ENCODE results near the gene OR2V2. TPM values are rescaled to one million over a fixed set of nuclear protein-coding genes. Genes with fewer than 3 reads are reported as not detected.
A peak's percentile ranks its signal among the peaks of the same experiment; 100 is the strongest.
"Not testable (repeated sequence)": the region's sequence is repeated elsewhere in the genome, so short reads cannot be mapped to it uniquely, and the experiment has no call there.

OR2V2 gene, protein sequence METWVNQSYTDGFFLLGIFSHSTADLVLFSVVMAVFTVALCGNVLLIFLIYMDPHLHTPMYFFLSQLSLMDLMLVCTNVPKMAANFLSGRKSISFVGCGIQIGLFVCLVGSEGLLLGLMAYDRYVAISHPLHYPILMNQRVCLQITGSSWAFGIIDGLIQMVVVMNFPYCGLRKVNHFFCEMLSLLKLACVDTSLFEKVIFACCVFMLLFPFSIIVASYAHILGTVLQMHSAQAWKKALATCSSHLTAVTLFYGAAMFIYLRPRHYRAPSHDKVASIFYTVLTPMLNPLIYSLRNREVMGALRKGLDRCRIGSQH
- not detected in 2 replicates for total RNA-seq

DNA sequence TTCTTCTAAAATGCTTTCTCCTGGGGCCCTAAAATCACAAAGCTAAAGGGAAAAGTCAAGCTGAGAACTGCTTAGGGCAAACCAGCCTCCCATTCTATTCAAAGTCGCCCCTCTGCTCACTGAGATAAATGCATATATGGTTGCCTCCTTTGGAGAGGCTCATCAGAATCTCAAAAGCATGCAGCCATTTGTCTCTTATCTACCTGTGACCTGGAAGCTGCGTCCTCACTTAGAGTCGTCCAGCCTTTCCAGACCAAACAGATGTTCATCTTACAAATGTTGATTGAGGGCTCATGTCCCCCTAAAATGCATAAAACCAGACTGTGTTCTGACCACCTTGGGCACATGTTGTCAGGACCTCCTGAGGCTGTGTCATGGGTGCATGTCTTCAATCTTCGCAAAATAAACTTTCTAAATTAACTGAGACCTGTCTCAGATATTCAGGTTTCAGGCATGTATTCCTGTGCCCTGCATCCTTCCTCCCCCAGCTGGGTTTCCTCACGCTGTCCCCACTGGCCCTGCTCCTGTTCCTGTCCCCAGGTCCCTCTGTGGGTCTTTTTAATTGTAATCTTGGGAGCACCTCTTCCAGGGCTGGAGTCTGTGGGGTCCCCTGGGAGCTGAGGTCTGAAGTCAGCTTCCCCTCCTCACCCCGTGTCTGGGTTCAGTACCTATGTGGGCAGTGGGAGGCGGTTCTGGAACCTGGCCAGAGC is at the start of gene OR2V2:
OR2V2 (plus strand) TSS at position 660 of the 710 bp plus-strand sequence. CDS start 7,357 bp downstream, outside the sequence.
- H3K9me3 Mint-ChIP-seq; POLR2A ChIA-PET; H3K36me3 Mint-ChIP-seq (ENCODE audit: low read depth); ATAC-seq (ENCODE audit: low read depth); intact Hi-C loops (cut with micrococcal nuclease); H3K27ac Mint-ChIP-seq; DNase-seq; H3K4me1 Mint-ChIP-seq; H3K4me3 Mint-ChIP-seq; CTCF ChIA-PET: not testable (repeated sequence)
- H3K27me3 Mint-ChIP-seq: peaks cover 55% of the 10 kb centered on the region

DNA sequence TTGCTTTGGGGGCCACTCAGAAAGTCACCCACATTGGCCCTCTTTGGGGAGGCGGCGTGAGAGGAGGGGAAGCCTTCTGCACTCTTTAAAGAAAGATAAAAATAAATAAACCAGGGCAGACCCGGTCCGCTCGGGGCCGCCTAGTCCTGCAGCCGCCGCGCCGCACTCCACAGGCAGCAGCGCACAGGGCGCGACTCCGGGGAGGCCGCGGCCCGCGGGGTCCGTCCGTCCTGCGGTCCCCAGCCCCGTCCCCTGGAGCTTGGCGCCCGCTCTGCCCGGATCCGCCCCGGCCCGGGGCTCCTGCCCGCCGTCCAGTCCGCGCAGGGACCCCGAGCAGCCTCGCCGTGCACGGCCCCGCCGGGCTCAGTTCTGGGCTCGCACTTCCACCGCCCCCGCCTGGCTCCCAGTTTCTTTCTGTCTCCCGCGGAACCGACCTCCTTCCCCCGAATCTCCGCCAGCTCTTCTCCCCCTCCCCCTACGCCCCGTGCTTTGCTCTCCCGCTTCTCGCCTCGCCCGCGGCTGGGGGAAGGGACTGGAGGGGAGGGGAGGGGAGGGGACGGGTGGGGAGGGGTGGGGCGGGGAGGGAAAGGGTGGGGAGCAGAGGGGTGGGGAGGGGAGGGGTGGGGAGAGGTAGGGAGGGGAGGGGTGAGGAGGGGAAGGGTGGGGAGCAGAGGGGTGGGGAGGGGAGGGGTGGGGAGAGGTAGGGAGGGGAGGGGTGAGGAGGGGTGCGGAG is 49.5 kb upstream of the OR2V2 start:
- H3K4me3 Mint-ChIP-seq; H3K27ac Mint-ChIP-seq; POLR2A ChIA-PET; ATAC-seq (ENCODE audit: low read depth); H3K36me3 Mint-ChIP-seq (ENCODE audit: low read depth); CTCF ChIA-PET; DNase-seq; H3K9me3 Mint-ChIP-seq: not testable (repeated sequence)
- intact Hi-C loops (cut with micrococcal nuclease): loop anchor here (5.0 kb wide), 1 partner anchor 74 kb away; no protein-coding TSS in a partner anchor
- Mint-ChIP-seq H3K4me1 (peaks cover 11% of the 10 kb centered on the region), H3K27me3 (peaks cover 26% of the 10 kb centered on the region)

DNA sequence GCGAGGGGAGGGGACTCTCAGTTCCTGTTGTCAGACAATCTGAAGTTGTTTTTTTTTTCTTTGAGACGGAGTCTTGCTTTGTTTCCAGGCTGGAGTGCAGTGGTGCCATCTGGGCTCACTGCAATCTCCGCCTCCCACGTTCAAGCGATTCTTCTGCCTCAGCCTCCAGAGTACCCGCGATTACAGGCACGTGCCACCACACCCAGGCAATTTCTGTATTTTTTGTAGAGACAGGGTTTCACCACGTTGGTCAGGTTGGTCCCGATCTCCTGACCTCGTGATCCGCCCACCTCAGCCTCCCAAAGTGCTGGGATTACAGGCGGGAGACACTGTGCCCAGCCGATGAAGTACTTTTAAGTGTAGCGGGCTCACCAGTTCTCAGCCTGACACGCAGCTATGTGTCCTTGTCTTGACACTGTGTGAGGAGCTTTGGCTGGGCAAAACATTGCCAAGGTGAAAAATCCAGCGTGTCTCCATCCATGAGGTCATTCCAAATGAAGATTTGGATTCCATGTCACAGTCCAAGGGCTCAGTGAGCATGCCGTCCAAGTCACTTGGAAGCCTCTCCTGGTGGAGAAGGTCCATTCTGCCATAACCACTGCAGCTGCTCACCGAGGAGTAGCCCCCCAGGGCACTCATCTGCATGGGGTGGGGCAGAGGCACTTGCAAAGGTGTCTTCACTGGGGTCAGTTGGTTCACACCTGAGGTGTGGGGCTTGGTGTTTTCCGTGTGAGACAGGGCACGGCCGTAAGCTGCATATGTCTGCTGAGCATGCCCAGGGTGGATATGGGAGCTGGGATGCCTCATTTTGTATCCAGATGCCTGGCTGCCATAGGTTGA is 48.4 kb upstream of the OR2V2 start:
- H3K27me3 Mint-ChIP-seq: peaks cover 22% of the 10 kb centered on the region
- TF ChIP-seq, protein P1, sequence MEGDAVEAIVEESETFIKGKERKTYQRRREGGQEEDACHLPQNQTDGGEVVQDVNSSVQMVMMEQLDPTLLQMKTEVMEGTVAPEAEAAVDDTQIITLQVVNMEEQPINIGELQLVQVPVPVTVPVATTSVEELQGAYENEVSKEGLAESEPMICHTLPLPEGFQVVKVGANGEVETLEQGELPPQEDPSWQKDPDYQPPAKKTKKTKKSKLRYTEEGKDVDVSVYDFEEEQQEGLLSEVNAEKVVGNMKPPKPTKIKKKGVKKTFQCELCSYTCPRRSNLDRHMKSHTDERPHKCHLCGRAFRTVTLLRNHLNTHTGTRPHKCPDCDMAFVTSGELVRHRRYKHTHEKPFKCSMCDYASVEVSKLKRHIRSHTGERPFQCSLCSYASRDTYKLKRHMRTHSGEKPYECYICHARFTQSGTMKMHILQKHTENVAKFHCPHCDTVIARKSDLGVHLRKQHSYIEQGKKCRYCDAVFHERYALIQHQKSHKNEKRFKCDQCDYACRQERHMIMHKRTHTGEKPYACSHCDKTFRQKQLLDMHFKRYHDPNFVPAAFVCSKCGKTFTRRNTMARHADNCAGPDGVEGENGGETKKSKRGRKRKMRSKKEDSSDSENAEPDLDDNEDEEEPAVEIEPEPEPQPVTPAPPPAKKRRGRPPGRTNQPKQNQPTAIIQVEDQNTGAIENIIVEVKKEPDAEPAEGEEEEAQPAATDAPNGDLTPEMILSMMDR (IDR thresholded peaks at IDR 0.05): no peak
- ATAC-seq (ENCODE audit: low read depth) (peak; percentile 25), DNase-seq (no peak)
- H3K4me1 Mint-ChIP-seq: peaks cover 12% of the 10 kb centered on the region
- H3K27ac Mint-ChIP-seq: no peak overlapping the region
- intact Hi-C loops (cut with micrococcal nuclease): loop anchor here (5.0 kb wide), 1 partner anchor 73 kb away; no protein-coding TSS in a partner anchor
- H3K36me3 Mint-ChIP-seq (ENCODE audit: low read depth): no peaks in the 10 kb centered on the region
- no peak overlapping the region for H3K4me3 Mint-ChIP-seq
- POLR2A ChIA-PET: interaction anchor here (1.2 kb wide), 1 partner anchor 237 kb away, joined by 3 read pairs; no protein-coding TSS in a partner anchor
- no peaks in the 10 kb centered on the region for H3K9me3 Mint-ChIP-seq
- CTCF ChIA-PET: interaction anchor here (0.9 to 1.3 kb wide), 2 partner anchors 61 to 230 kb away, joined by 3 read pairs; no protein-coding TSS in a partner anchor

DNA sequence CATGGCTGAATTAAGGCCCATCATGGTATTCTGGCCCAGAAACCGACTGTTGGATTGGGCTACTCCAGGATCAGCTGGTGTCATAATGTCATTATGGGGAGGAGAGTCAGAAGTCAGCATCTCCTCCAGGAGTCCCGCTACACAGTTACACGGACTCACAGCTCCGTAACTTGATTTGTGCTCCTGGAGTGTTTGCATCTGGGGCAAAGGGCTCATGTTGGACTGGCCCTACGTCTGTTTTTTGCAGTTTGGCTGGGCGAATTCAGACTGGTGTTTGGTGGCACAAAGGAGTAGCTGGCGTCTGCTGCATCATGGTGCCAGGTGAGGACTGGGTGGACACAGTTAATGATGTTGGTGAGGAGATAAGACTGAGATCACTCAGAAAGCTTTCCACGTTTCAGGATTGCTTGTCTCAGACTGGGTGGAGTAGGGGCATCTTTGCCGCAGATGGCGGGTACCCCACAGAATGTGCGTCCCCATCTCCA is 47.7 kb upstream of the OR2V2 start:
- H3K27me3 Mint-ChIP-seq: peaks cover 27% of the 10 kb centered on the region
- DNase-seq (no peak), ATAC-seq (ENCODE audit: low read depth) (no peak)
- ChIA-PET POLR2A (interaction anchor here (1.2 to 1.3 kb wide), 2 partner anchors 237 to 269 kb away, joined by 3 to 5 read pairs; no protein-coding TSS in a partner anchor), CTCF (interaction anchor here (0.9 to 1.3 kb wide), 2 partner anchors 61 to 231 kb away, joined by 3 read pairs; no protein-coding TSS in a partner anchor)
- intact Hi-C loops (cut with micrococcal nuclease): loop anchor here (5.0 kb wide), 1 partner anchor 73 kb away; no protein-coding TSS in a partner anchor
- H3K4me1 Mint-ChIP-seq: peaks cover 16% of the 10 kb centered on the region
- H3K27ac Mint-ChIP-seq: peak overlapping the region; percentile 19
- no peaks in the 10 kb centered on the region for H3K36me3 Mint-ChIP-seq (ENCODE audit: low read depth)
- H3K9me3 Mint-ChIP-seq: no peaks in the 10 kb centered on the region
- no peak overlapping the region for H3K4me3 Mint-ChIP-seq
- TF ChIP-seq, protein P1 (IDR thresholded peaks at IDR 0.05): no peak

DNA sequence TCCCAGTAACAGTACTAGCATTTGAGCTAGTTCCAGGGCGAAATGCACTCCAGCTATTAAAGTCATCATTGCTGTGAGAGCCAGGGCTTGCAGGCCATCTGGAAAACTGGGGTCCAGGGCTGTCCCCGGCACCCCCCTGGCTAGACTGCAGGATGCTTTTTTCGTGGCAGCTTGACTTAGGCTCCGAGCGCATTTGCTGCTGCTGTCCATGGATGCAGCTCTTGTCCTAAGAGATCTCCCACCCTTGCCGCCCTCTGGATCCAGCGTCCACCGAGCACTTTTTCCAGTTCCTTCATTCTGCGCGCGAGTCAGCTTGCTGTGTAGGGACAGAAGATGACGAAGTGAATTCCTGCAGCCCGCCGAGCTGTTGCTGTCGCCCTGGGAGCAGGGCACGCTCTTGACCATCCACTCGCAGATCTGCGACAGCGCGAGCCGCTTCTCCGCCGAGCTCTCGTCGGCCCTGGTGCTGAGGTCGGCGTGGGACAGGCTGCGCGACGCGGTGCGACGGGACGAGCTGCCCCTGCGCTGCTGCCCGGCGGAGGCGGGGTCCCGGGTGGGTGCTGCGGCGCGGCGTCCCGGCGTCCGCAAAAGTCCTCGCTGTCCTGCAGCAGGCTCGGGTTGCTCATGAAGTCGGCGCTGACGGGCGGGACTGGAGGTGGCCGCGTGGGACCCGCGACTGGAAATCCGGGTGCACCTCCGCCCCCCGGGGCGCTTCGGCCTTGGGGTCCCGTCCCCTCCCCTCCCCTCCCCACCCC is 47.1 kb upstream of the OR2V2 start:
- intact Hi-C loops (cut with micrococcal nuclease): no loop called here
- CTCF ChIA-PET: interaction anchor here (0.9 to 1.3 kb wide), 2 partner anchors 60 to 231 kb away, joined by 3 read pairs; no protein-coding TSS in a partner anchor
- no peak for DNase-seq

DNA sequence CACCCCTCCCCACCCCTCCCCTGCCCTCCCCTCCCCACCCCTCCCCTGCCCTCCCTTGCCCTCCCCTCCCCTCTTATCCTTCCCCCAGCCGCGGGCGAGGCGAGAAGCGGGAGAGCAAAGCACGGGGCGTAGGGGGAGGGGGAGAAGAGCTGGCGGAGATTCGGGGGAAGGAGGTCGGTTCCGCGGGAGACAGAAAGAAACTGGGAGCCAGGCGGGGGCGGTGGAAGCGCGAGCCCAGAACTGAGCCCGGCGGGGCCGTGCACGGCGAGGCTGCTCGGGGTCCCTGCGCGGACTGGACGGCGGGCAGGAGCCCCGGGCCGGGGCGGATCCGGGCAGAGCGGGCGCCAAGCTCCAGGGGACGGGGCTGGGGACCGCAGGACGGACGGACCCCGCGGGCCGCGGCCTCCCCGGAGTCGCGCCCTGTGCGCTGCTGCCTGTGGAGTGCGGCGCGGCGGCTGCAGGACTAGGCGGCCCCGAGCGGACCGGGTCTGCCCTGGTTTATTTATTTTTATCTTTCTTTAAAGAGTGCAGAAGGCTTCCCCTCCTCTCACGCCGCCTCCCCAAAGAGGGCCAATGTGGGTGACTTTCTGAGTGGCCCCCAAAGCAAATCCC is 46.2 kb upstream of the OR2V2 start:
- intact Hi-C loops (cut with micrococcal nuclease); H3K4me3 Mint-ChIP-seq; DNase-seq; ATAC-seq (ENCODE audit: low read depth); H3K9me3 Mint-ChIP-seq; CTCF ChIA-PET; H3K36me3 Mint-ChIP-seq (ENCODE audit: low read depth); H3K27ac Mint-ChIP-seq: not testable (repeated sequence)
- Mint-ChIP-seq H3K4me1 (peaks cover 26% of the 10 kb centered on the region), H3K27me3 (peaks cover 27% of the 10 kb centered on the region)
- POLR2A ChIA-PET: interaction anchor here (1.3 kb wide), 1 partner anchor 270 kb away, joined by 5 read pairs; no protein-coding TSS in a partner anchor

More for the DNA sequence above, 47.1 kb upstream of the OR2V2 start:
- POLR2A ChIA-PET: interaction anchor here (1.2 to 1.3 kb wide), 2 partner anchors 238 to 270 kb away, joined by 3 to 5 read pairs; no protein-coding TSS in a partner anchor
- Mint-ChIP-seq H3K27ac (no peak overlapping the region), H3K4me3 (peak overlapping the region; percentile 41), H3K4me1 (peaks cover 19% of the 10 kb centered on the region), H3K27me3 (peaks cover 22% of the 10 kb centered on the region), H3K9me3 (no peaks in the 10 kb centered on the region), H3K36me3 (ENCODE audit: low read depth) (no peaks in the 10 kb centered on the region)
- ATAC-seq (ENCODE audit: low read depth): no peak
- TF ChIP-seq, protein P1 (IDR thresholded peaks at IDR 0.05): no peak
